K562 treated with DMSO at 1 percent for 24 hours (cell line): Measurements from ENCODE around the gene CAND2. TPM values are rescaled to one million over a fixed set of nuclear protein-coding genes. Genes with fewer than 3 reads are reported as not detected.

Source experiments
- total RNA-seq: library from RNA; unstranded; fragments of 300-600 nt; gene quantifications from 2 replicates; pipeline ENCODE4 v1.2.3, GENCODE V29; 2022; ENCODE audit warnings: low read depth; ENCODE audit not compliant: insufficient read depth

CAND2 gene
- total RNA-seq: 15.0 and 15.7 TPM in 2 replicates

DNA sequence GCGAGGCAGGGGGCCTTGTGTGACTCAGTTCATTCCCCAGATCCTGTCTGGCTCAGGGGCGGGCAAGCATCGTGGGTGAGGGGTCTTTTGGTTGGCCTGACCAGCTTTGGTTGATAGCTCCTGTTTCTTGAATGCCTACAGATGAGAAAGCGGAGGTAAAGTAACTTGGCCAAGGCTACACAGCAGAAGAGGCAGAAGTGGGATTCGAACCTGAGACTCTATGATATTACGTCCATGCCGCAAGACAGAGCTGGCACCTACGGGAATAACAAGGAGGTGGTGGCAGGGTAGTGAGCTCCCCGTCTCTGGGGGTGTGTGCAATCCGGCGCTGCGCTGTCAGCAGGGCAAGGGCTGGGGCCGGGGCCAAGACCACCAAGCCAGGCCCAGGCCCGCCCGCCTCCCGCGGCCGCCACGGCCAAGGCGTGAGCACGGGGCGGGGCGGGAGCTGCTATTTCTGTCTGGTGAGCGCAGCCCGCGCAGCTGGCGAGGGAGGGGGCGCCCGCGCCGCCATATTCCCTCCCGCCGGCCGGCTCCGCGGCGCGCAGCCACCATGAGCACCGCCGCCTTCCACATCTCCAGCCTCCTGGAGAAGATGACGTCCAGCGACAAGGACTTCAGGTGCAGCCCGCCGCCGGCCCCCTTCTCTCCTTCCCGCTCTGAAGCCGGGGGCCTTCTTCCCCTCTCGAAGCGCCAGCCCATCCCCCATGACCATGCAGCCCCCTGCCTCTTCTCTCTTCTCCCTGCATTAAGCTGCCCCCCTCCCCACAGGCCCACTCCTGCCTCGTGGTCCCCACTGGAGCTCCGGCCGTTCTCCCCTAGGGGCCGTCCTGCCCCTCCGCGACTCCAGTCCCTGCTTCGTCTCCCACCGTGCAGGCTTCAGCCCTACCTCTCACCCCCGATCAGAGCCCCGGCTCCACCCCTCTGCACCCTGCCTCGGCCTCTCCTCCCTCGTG lies at the start of gene CAND2:
Gene CAND2, plus strand, starts transcription at position 510 of the 953 bp plus-strand sequence. Its CDS starts 41 bp downstream, at position 551.

DNA sequence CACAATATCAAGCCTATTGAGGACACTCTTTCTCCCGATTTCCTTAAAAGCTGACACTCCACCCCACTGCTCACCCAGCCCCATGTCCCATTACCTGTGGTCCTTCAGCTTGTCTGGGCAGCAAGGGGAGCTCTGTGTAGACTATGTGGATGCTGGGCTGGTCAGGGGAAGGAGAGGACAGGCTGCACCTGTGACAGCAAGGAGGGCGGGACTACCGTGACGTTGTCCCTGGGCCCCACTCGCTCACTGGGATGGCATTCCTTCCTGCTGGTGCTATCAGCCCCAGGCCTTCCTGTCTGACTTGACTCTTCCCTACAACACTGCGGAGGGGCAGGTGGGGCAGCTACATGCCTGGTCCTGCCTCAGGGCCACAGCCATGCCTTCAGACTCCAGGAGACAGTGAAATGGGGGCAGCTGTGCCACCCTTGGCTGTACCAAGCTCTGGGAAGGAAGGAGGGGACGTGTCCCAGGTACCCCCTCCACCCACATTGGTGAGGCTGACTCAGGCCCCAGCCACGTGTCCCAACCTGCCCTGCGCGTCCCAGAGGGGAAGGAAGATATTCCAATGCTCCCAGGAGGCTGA lies 37.3 kb upstream of the CAND2 start, which contains the start of gene TMEM40:
Gene TMEM40, minus strand, starts transcription at position 163 of the 583 bp plus-strand sequence. CDS start 9,427 bp downstream, outside the sequence.

DNA sequence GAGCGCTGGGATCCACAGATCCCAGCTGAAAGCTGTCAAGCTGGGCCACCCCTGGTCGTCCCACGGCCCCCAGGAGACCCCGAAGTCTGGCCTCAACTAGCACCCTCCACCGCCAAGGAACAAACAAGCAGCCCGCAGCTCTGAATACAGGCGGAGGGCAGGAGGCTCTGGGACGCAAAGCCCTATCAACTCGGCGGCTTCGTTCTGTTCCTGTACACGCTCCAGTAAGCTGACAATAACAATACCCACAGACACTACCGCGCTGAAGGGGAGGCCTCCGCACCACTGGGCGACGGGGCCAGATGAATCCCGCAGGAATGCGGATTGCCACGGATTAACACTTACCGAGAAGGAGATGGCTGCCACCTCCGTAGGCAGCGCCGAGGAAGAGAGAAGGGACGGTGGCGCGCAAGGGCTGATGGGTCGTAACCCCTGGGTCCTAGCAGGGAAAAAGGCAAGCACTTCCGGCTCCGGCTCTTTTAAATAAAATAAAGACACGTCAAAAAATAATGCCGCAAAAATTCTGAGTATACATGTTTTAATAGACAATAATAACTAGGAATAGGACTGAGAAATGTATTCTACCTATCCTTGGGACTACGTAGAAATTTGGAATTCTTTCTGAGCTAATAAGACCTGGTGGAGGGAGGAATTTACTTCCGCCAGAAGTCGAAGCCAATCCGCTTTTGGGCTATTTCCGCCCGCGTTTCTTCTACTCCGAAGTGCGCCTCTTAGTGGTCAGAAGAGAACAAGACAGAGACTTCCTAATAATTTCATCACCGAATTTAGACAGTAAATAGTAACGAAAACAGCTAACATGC lies 44.9 kb downstream of the CAND2 start, which contains the start of gene RPL32:
Gene RPL32, minus strand, starts transcription at position 417 of the 821 bp plus-strand sequence. CDS start 1,328 bp downstream, outside the sequence.

Other genes with a start within 250 kb of the CAND2 start
- 32.8 and 34.0 TPM in 2 replicates for gene MKRN2, start 239.6 kb upstream of the CAND2 start, total RNA-seq
- 73.7 and 77.4 TPM in 2 replicates for gene RAF1, start 132.6 kb upstream of the CAND2 start, total RNA-seq
- 1.5 TPM in 1 of 2 replicates, not detected in the other for gene TMEM40, start 37.4 kb upstream of the CAND2 start, total RNA-seq
- 2,006 and 2,109 TPM in 2 replicates for gene RPL32, start 44.9 kb downstream of the CAND2 start, total RNA-seq